Measurements from ENCODE around the gene EPS15. TPM values are rescaled to one million over a fixed set of nuclear protein-coding genes. Genes with fewer than 3 reads are reported as not detected.
"Not testable (repeated sequence)": the region's sequence is repeated elsewhere in the genome, so short reads cannot be mapped to it uniquely, and the experiment has no call there.

Gene EPS15
- total RNA-seq, 1 experiment from 2014 or later, result 54.4 TPM

DNA sequence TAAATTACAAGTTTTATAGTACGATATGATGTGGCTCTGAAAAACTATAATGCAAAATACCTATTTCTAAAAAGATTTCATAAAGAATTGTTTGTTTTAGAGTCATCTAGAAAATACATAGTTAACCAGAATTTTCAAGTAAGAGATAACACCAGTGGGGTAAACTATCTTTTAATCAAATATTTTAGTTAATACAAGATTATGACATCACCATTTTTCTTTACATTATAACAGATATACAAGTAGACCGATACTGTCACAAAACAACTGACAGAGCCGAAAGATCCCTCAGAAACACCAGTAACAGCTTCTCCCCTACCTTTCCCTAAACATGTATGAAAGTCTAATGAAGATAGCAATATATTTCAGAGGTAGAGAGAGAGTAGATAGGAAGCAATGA lies 54.2 kb downstream of the EPS15 start:
- Histone ChIP-seq H3K4me1 (ENCODE audit: control insufficient read depth, insufficient read depth, low read length) (no peaks in the 10 kb centered on the region), H3K9me3 (ENCODE audit: control insufficient read depth, insufficient read depth, low read depth, low read length) (no peaks in the 10 kb centered on the region), H3K4me3 (ENCODE audit: low read depth in 2 of 2, low read length in 2 of 2) (no peak overlapping the region), H3K27me3 (ENCODE audit: control insufficient read depth, insufficient read depth, low read length) (no peaks in the 10 kb centered on the region), H3K27ac (ENCODE audit: low read length) (no peak overlapping the region), H3K36me3 (ENCODE audit: control insufficient read depth, insufficient read depth, low read length) (0 out of 2 replicates have a peak, but pooled peaks cover 3% of the 10 kb centered on the region)
- DNase-seq (ENCODE audit: low read depth, low spot score), result no peak
- no TSS peak for BruUV-seq (replicated peaks)
- ATAC-seq, result no peak
- ChIA-PET POLR2A (no interaction called here), CTCF (no interaction called here)
- no peak for TF ChIP-seq REST (IDR thresholded peaks at IDR 0.05; ENCODE audit: insufficient read depth in 1 of 2, low read depth in 2 of 2, low read length in 1 of 2)
- no peak for TF ChIP-seq CTCF (IDR thresholded peaks at IDR 0.05)
- no peak for TF ChIP-seq POLR2AphosphoS5 (IDR thresholded peaks at IDR 0.05; ENCODE audit: low read depth, low read length)
- no peak for TF ChIP-seq SIN3A (IDR thresholded peaks at IDR 0.05; ENCODE audit: borderline replicate concordance, insufficient read depth, low read depth, low read length)
- no peak for TF ChIP-seq TCF7L2 (IDR thresholded peaks at IDR 0.05; ENCODE audit: low read depth, low read length)
- intact Hi-C loops (cut with micrococcal nuclease; ENCODE audit: unreplicated experiment) (no loop called here), in situ Hi-C loops (cut with HindIII; ENCODE audit: low pct_unique_long_range_greater_than_20kb, low sequenced_read_pairs) (no loop called here)

GRCh38 chr1:51463561-51463960 lies 55.5 kb downstream of the EPS15 start:
- TF ChIP-seq TCF7L2 (IDR thresholded peaks at IDR 0.05; ENCODE audit: low read depth, low read length) (no peak), CTCF (IDR thresholded peaks at IDR 0.05) (no peak), SIN3A (IDR thresholded peaks at IDR 0.05; ENCODE audit: borderline replicate concordance, insufficient read depth, low read depth, low read length) (no peak), REST (IDR thresholded peaks at IDR 0.05; ENCODE audit: insufficient read depth in 1 of 2, low read depth in 2 of 2, low read length in 1 of 2) (no peak), POLR2AphosphoS5 (IDR thresholded peaks at IDR 0.05; ENCODE audit: low read depth, low read length) (no peak)
- H3K36me3 ChIP-seq (ENCODE audit: control insufficient read depth, insufficient read depth, low read length), result 0 out of 2 replicates have a peak, but pooled peaks cover 6% of the 10 kb centered on the region
- no peak overlapping the region for H3K27ac ChIP-seq (ENCODE audit: low read length)
- H3K4me3 ChIP-seq (ENCODE audit: low read depth in 2 of 2, low read length in 2 of 2), result no peak overlapping the region
- ChIA-PET CTCF (no interaction called here), POLR2A (no interaction called here)
- intact Hi-C loops (cut with micrococcal nuclease; ENCODE audit: unreplicated experiment), result no loop called here
- in situ Hi-C loops (cut with HindIII; ENCODE audit: low pct_unique_long_range_greater_than_20kb, low sequenced_read_pairs), result no loop called here
- no peaks in the 10 kb centered on the region for H3K4me1 ChIP-seq (ENCODE audit: control insufficient read depth, insufficient read depth, low read length)
- no peaks in the 10 kb centered on the region for H3K9me3 ChIP-seq (ENCODE audit: control insufficient read depth, insufficient read depth, low read depth, low read length)
- BruUV-seq (replicated peaks), result no TSS peak
- DNase-seq (ENCODE audit: low read depth, low spot score) (no peak), ATAC-seq (no peak)
- H3K27me3 ChIP-seq (ENCODE audit: control insufficient read depth, insufficient read depth, low read length), result no peaks in the 10 kb centered on the region

GRCh38 chr1:51462289-51462688 lies 56.8 kb downstream of the EPS15 start:
- POLR2A ChIA-PET; BruUV-seq (replicated peaks); H3K27me3 ChIP-seq (ENCODE audit: control insufficient read depth, insufficient read depth, low read length); H3K4me3 ChIP-seq (ENCODE audit: low read depth in 2 of 2, low read length in 2 of 2); H3K4me1 ChIP-seq (ENCODE audit: control insufficient read depth, insufficient read depth, low read length); H3K9me3 ChIP-seq (ENCODE audit: control insufficient read depth, insufficient read depth, low read depth, low read length); intact Hi-C loops (cut with micrococcal nuclease; ENCODE audit: unreplicated experiment); in situ Hi-C loops (cut with HindIII; ENCODE audit: low pct_unique_long_range_greater_than_20kb, low sequenced_read_pairs); DNase-seq (ENCODE audit: low read depth, low spot score); ATAC-seq; CTCF ChIA-PET; H3K27ac ChIP-seq (ENCODE audit: low read length); H3K36me3 ChIP-seq (ENCODE audit: control insufficient read depth, insufficient read depth, low read length): not testable (repeated sequence)

Measured in Panc1 (cell line).